Esophagus muscularis mucosa (tissue), 4 donors: ENCODE data around the gene NACAD. TPM values are rescaled to one million over a fixed set of nuclear protein-coding genes. Genes with fewer than 3 reads are reported as not detected.

Experiments used
- DNase-seq: peaks from one replicate; pipeline ENCODE4 v3.0.0-alpha.2; 2017; ENCODE audit errors: extremely low spot score
- H3K27ac ChIP-seq, 4 donors: fragments of 200-600 bp; sonication (generic); replicated peaks in 1 of 4; 1 replicate in 3 of 4; 2 replicates in 1 of 4; pipeline ENCODE4 v1.5.1; 2016 to 2019; ENCODE audit warnings: mild to moderate bottlenecking in 1 of 4
- H3K27me3 ChIP-seq, 4 donors: fragments of 200-600 bp; sonication (generic); one replicate each; pipeline versions ENCODE4 v1.5.1 to v1.6.0; 2016 to 2019
- H3K36me3 ChIP-seq, 4 donors: fragments of 200-600 bp; sonication (generic); one replicate each; pipeline ENCODE4 v1.5.1; 2016 to 2019
- H3K4me1 ChIP-seq, 4 donors: fragments of 200-600 bp; sonication (generic); one replicate each; pipeline ENCODE4 v1.5.1; 2016 to 2019
- H3K4me3 ChIP-seq, 4 donors: fragments of 200-600 bp; sonication (generic); 1 replicate in 2 of 4; 2 replicates in 2 of 4; pipeline ENCODE4 v1.5.1; 2016 to 2019; ENCODE audit warnings: mild to moderate bottlenecking in 4 of 4, moderate library complexity in 1 of 4
- H3K9me3 ChIP-seq, 4 donors: fragments of 200-600 bp; sonication (generic); 1 replicate in 3 of 4; 2 replicates in 1 of 4; pipeline ENCODE4 v1.5.1; 2016 to 2019
- EP300 ChIP-seq: sonication (generic); formaldehyde crosslinking; IDR thresholded peaks from one replicate; pipeline ENCODE4 v1.6.1; 2017; ENCODE audit warnings: antibody characterized with exemption
- POLR2A ChIP-seq: fragments of 450-650 bp; IDR thresholded peaks from one replicate; pipeline ENCODE4 v1.6.1; 2017; ENCODE audit warnings: antibody characterized with exemption, moderate library complexity, mild to moderate bottlenecking, low read depth
- POLR2AphosphoS5 ChIP-seq, 2 donors: sonication (generic); formaldehyde crosslinking; IDR thresholded peaks; one replicate each; pipeline ENCODE4 v1.6.1; 2017; ENCODE audit warnings: antibody characterized with exemption in 2 of 2
- WGBS: methylation state at CpG from one replicate; pipeline ENCODE4 v1.1.5; 2018; 5-methylcytosine and 5-hydroxymethylcytosine counted together
- intact Hi-C: fragments of 100-400 bp; cut with DNase I; formaldehyde crosslinking; loops from one replicate; pipeline ENCODE4 v1.15.1; 2023
- total RNA-seq, 4 donors: library from RNA; depleted of rRNA; stranded (reverse); fragments of >200 nt; gene quantifications; one replicate each; pipeline versions ENCODE4 v1.1.0 to v1.2.1, GENCODE V29; 2016
- TF ChIP-seq, protein P1 (sequence below), 3 experiments: fragments of 200-600 bp in 2 of 3; fragments of 450-650 bp in 1 of 3; sonication (generic) in 2 of 3; IDR thresholded peaks; one replicate each; pipeline ENCODE4 v1.5.1; 2017 to 2019; ENCODE audit warnings: antibody characterized with exemption in 3 of 3, mild to moderate bottlenecking in 2 of 3, moderate library complexity in 1 of 3

The NACAD gene
- total RNA-seq, 4 donors from 2014 or later = 7.3 to 15.5 (median 10.8) TPM

DNA sequence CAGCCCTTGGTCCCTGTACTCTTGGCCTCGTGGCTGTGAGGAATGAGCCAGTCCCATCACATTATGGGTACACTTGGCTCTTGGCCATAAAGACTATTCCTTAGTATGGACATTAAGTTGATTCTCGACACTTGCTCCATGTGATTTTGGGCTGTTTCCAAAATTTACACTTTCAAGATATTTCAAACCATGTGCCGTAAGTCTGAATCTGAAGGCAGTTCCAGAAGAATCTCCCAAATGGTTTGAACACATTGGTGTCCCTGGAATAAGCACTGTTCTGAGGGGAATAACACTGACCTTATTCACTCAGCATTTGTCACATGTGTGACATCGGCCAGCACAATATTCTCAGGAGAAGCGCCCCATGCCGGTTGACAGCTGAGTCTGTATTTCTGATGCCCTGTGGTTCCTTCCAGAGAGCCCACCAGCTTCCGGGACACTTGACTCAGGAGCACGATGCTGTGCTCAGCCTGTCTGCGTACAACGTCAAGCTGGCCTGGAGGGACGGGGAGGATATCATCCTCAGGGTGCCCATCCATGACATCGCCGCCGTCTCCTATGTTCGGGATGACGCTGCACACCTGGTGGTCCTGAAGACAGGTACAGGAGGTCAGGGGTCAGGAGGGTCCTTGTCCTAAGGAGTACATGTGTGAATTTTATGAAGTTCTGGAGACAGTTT, 24.6 kb downstream of the NACAD start:
- H3K27me3 ChIP-seq = no peaks in the 10 kb centered on the region
- no peak for DNase-seq
- H3K9me3 ChIP-seq = no peaks in the 10 kb centered on the region
- 92% methylated on average over 8 of the region's 16 CpGs for WGBS
- no peak overlapping the region for H3K27ac ChIP-seq
- H3K4me1 ChIP-seq = no peaks in the 10 kb centered on the region
- no peak overlapping the region for H3K4me3 ChIP-seq
- intact Hi-C loops = no loop called here
- H3K36me3 ChIP-seq = peaks cover 16 to 59% (median 52%) of the 10 kb centered on the region in 4 donors
- TF ChIP-seq, protein P1, sequence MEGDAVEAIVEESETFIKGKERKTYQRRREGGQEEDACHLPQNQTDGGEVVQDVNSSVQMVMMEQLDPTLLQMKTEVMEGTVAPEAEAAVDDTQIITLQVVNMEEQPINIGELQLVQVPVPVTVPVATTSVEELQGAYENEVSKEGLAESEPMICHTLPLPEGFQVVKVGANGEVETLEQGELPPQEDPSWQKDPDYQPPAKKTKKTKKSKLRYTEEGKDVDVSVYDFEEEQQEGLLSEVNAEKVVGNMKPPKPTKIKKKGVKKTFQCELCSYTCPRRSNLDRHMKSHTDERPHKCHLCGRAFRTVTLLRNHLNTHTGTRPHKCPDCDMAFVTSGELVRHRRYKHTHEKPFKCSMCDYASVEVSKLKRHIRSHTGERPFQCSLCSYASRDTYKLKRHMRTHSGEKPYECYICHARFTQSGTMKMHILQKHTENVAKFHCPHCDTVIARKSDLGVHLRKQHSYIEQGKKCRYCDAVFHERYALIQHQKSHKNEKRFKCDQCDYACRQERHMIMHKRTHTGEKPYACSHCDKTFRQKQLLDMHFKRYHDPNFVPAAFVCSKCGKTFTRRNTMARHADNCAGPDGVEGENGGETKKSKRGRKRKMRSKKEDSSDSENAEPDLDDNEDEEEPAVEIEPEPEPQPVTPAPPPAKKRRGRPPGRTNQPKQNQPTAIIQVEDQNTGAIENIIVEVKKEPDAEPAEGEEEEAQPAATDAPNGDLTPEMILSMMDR (IDR thresholded peaks at IDR 0.05) = no peak
- no peak for TF ChIP-seq POLR2AphosphoS5 (IDR thresholded peaks at IDR 0.05)
- no peak for TF ChIP-seq EP300
- TF ChIP-seq POLR2A = no peak

DNA sequence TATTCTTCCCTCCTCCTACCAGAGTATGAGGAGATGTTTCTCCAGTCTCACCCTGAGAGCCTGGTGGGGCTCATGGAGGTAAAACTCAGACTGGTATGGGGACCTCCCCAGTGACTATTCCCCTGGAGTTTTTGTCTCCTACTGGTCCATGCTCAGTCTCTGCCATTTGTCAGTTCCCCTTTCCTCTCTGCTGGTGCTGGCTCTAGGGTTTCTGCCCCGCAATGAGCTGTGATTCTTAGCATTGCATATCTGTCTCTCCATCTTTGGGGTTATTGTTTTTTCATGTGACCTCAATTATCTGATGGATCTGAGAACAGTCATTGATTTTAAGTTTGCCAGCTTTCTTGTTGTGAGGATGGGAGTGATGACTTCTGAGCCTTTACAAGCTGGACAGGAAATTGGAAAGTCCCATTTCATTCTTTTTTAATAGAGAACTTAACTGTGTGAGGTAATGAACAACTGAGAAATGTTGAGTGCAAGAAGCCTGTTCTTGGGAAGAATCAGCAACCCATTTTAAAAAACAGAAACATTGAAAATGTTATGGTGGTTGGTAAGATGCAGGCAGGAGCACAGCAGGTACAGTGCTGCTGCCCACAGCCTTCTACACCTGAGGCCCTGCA, 26.9 kb downstream of the NACAD start:
- H3K9me3 ChIP-seq = no peaks in the 10 kb centered on the region
- no peak for TF ChIP-seq POLR2AphosphoS5 (IDR thresholded peaks at IDR 0.05)
- TF ChIP-seq, protein P1 (IDR thresholded peaks at IDR 0.05) = no peak
- no peak for TF ChIP-seq POLR2A
- no peak for TF ChIP-seq EP300
- no peaks in the 10 kb centered on the region for H3K27me3 ChIP-seq
- no peaks in the 10 kb centered on the region for H3K4me1 ChIP-seq
- no peak overlapping the region for H3K27ac ChIP-seq
- WGBS = 92% methylated on average over 1 of the region's 1 CpG
- DNase-seq = no peak
- intact Hi-C loops = no loop called here
- peaks cover 13 to 38% (median 32%) of the 10 kb centered on the region in 4 donors for H3K36me3 ChIP-seq
- H3K4me3 ChIP-seq = no peak overlapping the region

DNA sequence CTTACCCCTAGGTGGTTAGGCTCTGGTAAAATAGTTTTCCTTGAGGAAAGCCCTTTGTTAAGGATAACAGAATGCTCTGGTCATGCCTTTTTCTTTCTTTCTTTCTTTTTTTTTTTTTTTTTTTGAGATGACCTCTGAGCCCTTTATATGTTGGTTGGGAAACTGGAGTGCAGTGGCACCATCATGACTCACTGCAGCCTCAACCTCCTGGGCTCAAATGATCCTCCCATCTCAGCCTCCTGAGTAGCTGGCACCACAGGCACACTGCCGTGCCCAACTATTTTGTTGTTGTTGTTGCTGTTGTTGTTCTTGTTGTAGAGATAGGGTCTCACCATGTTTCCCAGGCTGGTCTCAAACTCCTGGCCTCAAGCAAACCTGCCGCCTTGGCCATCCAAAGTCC, 27.4 kb downstream of the NACAD start:
- intact Hi-C loops = no loop called here
- WGBS = 96% methylated on average over 2 of the region's 2 CpGs
- DNase-seq = no peak

DNA sequence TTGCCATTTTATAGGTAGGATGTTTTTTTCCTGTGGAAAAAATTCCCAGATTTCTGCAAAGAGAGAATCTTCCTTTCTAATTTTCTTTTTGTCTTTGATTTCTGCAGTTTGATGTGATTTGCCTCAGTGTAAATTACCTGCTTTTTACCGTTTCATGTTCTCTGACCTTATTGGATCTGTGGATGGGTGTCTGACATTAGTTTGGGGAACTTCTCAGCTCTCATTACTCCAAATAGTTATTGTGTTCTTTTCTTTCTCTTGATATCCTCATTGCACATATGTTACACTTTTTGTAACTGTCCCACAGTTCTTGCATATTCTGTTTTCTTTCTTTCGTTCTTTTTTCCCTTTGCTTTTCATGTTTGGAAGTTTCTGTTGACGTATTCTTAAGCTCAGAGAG, 28.5 kb downstream of the NACAD start:
- intact Hi-C loops = no loop called here
- TF ChIP-seq EP300 = no peak
- TF ChIP-seq POLR2A = no peak
- TF ChIP-seq, protein P1 (IDR thresholded peaks at IDR 0.05) = no peak
- no peak for TF ChIP-seq POLR2AphosphoS5 (IDR thresholded peaks at IDR 0.05)
- no peaks in the 10 kb centered on the region for H3K4me1 ChIP-seq
- H3K9me3 ChIP-seq = no peaks in the 10 kb centered on the region
- no peaks in the 10 kb centered on the region for H3K27me3 ChIP-seq
- DNase-seq = no peak
- H3K36me3 ChIP-seq = peaks cover 9 to 22% (median 18%) of the 10 kb centered on the region in 4 donors
- H3K27ac ChIP-seq = no peak overlapping the region
- WGBS = 95% methylated on average over 3 of the region's 3 CpGs
- H3K4me3 ChIP-seq = no peak overlapping the region

More for the DNA sequence above, 27.4 kb downstream of the NACAD start:
- Histone ChIP-seq H3K27me3 (no peaks in the 10 kb centered on the region), H3K4me1 (no peaks in the 10 kb centered on the region), H3K9me3 (no peaks in the 10 kb centered on the region), H3K4me3 (no peak overlapping the region), H3K36me3 (peaks cover 13 to 33% (median 27%) of the 10 kb centered on the region in 4 donors), H3K27ac (no peak overlapping the region)
- no peak for TF ChIP-seq EP300
- TF ChIP-seq, protein P1 (IDR thresholded peaks at IDR 0.05) = no peak
- no peak for TF ChIP-seq POLR2AphosphoS5 (IDR thresholded peaks at IDR 0.05)
- TF ChIP-seq POLR2A = no peak
